LoVo (cell line): ENCODE measurements around the gene MORN1.
"Not testable (repeated sequence)": the region's sequence is repeated elsewhere in the genome, so short reads cannot be mapped to it uniquely, and the experiment has no call there.

ENCODE experiments used
- DNase-seq: peaks from one replicate; pipeline ENCODE4 v3.0.0-alpha.2; 2016; ENCODE audit warnings: low spot score

Gene MORN1

DNA sequence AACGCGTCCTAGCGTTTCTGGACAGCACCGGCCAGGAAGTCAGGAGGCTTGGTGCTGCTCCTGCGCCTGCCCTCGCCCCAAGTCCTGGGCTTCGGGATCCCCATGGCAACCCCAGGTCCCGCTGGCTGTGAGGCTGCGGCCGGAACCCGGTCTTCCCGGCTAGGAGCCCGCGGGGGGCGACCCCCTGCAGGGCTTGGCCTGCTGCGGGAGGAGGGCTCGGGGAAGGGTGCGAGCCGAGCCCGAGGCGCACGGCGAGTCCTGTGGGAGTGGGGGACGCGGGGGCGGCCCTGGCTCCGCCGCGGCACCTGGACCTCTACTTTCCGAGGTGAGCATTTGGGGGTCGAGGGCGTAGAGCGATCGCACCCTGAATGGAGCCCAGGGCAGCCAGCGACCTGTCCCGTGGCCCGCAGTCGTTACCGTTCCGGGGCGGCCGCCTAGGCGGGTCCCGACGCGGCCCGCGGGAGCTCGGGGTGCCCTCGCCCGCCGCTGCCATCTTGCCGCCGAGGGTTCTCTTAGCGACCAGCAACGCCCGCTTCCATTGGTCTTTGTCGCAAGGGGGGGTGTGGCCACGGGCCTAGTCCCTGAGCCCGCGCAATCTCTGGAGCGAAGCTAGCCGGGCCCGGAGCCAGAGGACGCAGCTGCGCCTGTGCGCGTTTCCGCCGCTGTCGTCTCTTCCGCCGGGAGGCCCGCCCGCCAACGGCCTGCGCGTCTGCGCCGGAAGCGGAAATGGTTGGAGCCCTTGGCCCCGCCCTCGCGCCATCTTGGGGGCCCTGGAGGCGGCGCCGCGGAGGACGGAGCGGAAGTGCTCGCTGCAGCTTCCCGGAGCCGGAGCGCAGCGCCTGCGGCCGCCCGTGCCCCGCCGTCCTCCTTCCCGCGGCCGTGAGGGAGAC, at the start of gene MORN1, which contains the start of gene RER1:
MORN1 (minus strand) TSS at position 514 of the 890 bp plus-strand sequence; CDS start at position 493, 21 bp downstream.
RER1 (plus strand) TSS at position 801 of the 890 bp plus-strand sequence. CDS start 3,950 bp downstream, outside the sequence.
- DNase-seq = peak; percentile 100

- not testable (repeated sequence) for DNase-seq
These were observed 49.0 kb upstream of the MORN1 start for GRCh38 chr1:2440346-2440745.

- no peak for DNase-seq
These were observed 48.0 kb upstream of the MORN1 start for GRCh38 chr1:2439369-2439768.

GRCh38 chr1:2438641-2439040, 47.3 kb upstream of the MORN1 start:
- no peak for DNase-seq

GRCh38 chr1:2438038-2438437, 46.7 kb upstream of the MORN1 start:
- no peak for DNase-seq

GRCh38 chr1:2437617-2438016, 46.3 kb upstream of the MORN1 start:
- DNase-seq = no peak

DNA sequence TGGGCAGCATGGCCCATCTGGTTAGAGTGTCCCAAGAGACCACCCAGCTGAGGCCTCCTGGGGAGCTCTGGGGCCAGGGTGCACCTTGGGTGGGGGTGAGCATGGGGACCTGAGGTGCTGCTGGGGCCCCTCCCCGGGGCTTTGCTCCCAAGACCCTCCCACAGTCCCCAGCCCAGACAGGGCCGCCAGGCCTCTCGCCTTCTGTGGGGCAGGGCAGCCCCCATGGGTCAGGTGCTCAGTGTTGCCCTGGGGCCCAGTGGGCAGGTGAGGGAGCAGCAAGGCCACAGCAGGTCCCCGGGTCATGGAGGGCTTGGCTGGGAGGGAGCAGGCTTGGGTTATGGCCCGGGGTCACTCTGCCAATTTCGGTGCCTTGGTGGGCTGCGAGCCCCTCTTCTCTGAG, 45.5 kb upstream of the MORN1 start:
- no peak for DNase-seq

- no peak for DNase-seq
These were observed 44.5 kb upstream of the MORN1 start for GRCh38 chr1:2435746-2436355.

DNA sequence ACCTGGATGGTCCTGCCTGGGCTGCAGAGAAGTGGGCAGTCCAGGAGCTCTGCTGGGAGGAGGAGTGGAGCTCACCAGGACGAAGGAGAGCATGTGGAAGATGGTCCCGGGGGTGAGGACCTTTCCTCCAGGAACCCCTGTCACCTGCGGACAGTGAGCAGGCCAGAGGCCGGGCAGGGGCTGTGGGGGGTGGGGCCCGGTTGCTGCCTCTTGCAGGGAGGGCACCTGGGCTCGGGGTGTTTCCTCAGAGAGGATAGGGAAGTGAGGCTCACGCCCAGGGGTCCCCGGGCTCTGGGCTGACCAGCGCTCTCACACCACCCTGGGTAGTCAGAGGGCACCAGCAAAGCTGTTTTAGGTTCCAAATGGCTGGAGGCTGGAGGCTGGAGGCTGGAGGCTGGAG, 43.7 kb upstream of the MORN1 start:
- DNase-seq = no peak

GRCh38 chr1:2433936-2434655, 42.7 kb upstream of the MORN1 start:
- DNase-seq = no peak

DNA sequence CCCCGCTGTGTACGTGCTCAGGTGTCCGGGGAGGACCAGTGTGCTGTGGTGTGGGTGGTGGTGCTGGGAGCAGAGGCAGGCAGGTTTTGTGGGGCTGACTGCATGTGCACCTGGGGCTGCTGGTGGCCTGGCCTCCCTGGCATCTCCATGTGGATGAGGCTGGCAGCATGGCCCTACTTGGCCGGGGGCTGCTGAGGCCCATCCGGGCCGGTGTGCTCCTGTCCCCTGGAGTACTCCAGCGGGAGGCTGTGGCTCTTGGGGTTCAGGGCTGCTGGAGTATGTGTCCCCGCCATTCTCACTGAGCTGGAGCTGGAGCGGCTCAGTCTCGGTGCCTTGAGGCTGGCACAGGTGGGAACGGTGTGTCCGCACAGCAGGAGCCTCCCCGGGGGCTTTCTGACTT, 41.8 kb upstream of the MORN1 start:
- no peak for DNase-seq

GRCh38 chr1:2432441-2432844, 41.1 kb upstream of the MORN1 start:
- DNase-seq = no peak

DNA sequence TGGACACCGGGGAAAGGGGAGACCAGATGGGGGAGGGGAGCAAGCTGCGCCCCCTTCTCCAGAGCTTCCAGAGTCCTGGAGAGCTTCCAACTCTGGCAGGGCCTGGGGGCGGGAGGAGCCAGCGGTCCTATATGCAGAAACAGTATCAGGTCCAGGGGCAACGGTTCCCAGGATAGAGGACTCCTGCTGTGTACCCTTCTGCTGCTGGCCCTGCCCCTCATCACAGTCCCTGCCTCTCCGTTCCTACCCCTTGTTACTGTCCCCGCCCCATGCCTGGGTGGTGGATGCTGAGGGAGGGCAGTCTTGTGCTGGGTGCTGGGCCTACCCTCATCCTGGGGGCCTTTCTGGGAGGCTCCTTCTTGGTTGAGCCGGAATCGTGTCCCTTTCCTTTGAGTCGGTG, 40.2 kb upstream of the MORN1 start:
- DNase-seq = no peak

DNA sequence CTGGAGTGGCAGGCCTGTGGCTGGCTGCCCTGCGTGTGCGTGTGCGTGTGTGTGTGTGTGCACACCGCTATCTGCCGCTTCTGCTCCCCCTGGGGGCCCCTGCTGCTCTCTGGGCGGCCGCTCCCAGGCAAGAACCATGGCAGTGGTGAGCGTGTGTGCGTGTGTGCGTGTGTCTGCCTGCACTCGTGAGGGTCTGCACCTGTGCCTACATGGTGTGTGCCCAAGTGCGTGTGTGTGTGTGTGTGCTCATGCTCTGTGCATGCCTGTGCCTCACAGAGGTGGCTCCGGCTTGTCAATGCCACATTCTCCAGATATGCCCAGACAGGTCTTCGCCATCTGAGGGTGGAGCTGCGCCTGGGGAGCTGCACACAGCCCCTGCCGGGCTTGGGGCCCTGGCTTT, 39.7 kb upstream of the MORN1 start:
- no peak for DNase-seq

DNA sequence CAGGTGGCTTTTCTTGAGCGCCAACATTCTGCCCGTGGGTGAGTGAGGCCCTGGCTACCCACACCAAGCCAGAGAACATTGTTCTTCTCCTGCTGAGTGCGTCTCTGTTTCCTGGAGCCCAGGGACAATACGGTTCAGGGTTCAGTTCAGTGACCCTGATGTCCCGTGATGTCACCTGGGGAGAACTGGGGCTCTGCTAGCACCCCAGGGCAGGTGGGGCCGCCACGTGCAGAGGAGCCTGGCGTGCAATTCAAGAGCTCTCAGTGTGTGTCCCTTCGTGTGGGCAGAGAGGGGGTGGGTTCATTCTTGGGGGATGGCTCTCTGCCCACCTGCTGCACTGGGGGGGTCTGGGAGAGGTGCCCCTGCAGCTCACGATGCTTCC, 39.2 kb upstream of the MORN1 start:
- no peak for DNase-seq

- no peak for DNase-seq
These were observed 38.6 kb upstream of the MORN1 start for GRCh38 chr1:2429780-2430591.

DNA sequence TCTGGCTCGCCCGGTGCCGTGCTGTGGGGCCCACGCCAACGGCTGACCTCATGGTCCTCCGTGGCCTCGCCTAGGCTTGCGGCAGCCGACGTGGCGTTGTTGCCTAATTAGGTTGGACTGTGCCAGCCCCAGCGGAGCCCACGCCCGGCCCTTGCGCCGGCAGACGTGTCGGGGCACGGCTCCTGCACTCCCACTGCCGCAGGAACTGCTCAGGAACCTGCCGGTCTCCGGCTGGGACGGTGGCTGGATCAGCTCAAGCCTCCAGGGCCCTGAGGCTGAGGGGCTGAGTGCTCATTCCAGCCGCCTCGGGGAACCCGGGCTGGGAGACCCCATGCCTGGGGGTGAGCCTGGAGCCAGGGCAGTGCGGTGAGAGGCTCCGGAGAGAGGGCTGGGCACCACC, 37.1 kb upstream of the MORN1 start:
- no peak for DNase-seq

- DNase-seq = no peak
These were observed 36.6 kb upstream of the MORN1 start for GRCh38 chr1:2427976-2428375.

DNA sequence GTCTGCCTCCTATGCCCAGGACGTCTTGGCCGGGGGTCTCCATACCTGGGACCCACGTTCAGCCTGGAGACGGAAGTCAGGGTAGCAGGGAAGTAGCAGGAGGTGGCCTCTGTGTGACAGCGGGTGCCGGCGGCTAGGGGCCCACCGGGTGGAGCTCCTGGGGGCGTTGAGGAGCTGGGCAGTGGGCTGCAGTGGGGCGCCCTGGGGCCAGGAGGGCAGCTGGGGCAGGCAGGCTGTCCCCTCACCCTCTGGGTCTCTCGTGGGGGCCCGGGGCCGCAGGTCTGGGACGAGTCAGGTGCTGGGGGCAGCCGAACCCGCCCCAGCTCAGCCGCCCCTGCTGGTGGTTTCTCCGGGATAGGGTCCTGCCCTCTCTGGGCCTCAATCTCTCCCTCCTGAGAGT, 35.7 kb upstream of the MORN1 start:
- DNase-seq = no peak

- DNase-seq = no peak
These were observed 35.2 kb upstream of the MORN1 start for GRCh38 chr1:2426540-2426939.

DNA sequence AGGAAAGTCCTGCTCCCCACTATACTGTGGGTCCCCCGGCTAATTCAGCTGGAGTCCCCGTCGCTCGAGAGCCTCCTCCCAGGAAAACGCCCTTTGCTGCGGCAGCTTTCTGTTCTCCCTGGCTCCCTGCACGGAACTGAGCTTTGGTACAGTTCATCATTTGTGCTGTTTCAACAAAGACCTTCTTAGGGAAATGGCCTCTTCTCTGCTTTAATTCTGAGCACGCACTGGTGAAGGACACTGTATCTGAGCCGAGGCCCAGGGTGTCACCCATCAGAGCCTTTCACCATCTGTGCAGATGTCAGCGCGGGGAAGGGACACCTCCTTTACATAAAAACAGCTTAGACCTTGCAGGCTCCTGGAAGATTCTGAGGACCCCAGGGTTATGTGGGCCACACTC, 34.5 kb upstream of the MORN1 start:
- no peak for DNase-seq

DNA sequence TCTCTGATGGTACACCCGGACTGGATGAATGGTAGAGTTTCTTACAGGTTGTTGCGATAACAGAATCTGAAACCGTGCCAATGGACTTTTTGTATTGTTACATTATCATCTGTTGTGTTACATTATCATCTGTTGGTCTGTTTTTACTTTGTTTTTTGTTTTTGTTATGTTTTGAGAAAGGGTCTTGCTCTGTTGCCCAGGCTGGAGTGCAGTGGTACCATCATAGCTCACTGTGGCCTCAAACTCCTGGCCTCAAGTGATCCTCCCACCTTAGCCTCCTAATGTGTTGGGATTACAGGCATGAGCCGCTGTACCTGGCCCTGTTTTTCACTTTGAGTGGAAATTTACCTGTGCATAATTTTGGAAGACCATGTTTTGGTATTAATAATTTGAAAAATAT, 31.2 kb upstream of the MORN1 start:
- no peak for DNase-seq
